CD4-positive, alpha-beta memory T cell (primary cell): ENCODE measurements around the gene LAMC3. TPM values are rescaled to one million over a fixed set of nuclear protein-coding genes. Genes with fewer than 3 reads are reported as not detected.
"Not testable (repeated sequence)": the region's sequence is repeated elsewhere in the genome, so short reads cannot be mapped to it uniquely, and the experiment has no call there.

Experiments used
- CTCF ChIA-PET: fragments of 350-600 bp; sonication (Branson Sonifier 250); formaldehyde crosslinking; loops from one replicate; lab custom pipeline; 2021; ENCODE audit warnings: inconsistent platforms; ENCODE audit not compliant: partially characterized antibody; lab: Charles Lee
- POLR2A ChIA-PET: fragments of 350-600 bp; sonication (Branson Sonifier 250); formaldehyde crosslinking; loops from one replicate; lab custom pipeline; 2021; ENCODE audit not compliant: partially characterized antibody; lab: Charles Lee
- DNase-seq, 5 donors: peaks; one replicate each; pipeline versions ENCODE4 v3.0.0 to v3.0.0-alpha.2; 2020 to 2022; ENCODE audit warnings: mixed read lengths in 1 of 5
- H3K27ac ChIP-seq: one replicate; pipeline ENCODE4 v1.7.0; 2013; ENCODE audit warnings: low read depth, low read length
- H3K27me3 ChIP-seq: 2 replicates; pipeline ENCODE4 v1.7.0; 2013; ENCODE audit warnings: mild to moderate bottlenecking, low read length, moderate library complexity; ENCODE audit not compliant: insufficient read depth
- H3K36me3 ChIP-seq: 2 replicates; pipeline ENCODE4 v1.7.0; 2013; ENCODE audit warnings: mild to moderate bottlenecking, low read length, moderate library complexity; ENCODE audit not compliant: insufficient read depth
- H3K4me1 ChIP-seq: 2 replicates; pipeline ENCODE4 v1.7.0; 2013; ENCODE audit warnings: mild to moderate bottlenecking, low read length, moderate library complexity; ENCODE audit not compliant: insufficient read depth
- H3K4me3 ChIP-seq, 2 donors: one replicate each; pipeline ENCODE4 v1.7.0; 2013; ENCODE audit warnings: low read length in 2 of 2, mild to moderate bottlenecking in 1 of 2
- H3K9me3 ChIP-seq, 2 donors: one replicate each; pipeline ENCODE4 v1.7.0; 2013; ENCODE audit warnings: low read length in 2 of 2, control low read depth in 1 of 2; ENCODE audit not compliant: control insufficient read depth in 1 of 2
- H3K27ac Mint-ChIP-seq, 7 donors: one replicate each; pipeline ENCODE4 v1.8.0; 2020 to 2021; ENCODE audit warnings: mixed read lengths in 7 of 7, mild to moderate bottlenecking in 6 of 7, inconsistent platforms in 3 of 7, moderate library complexity in 3 of 7
- H3K27me3 Mint-ChIP-seq, 2 donors: one replicate each; pipeline ENCODE4 v1.8.0; 2020 to 2021; ENCODE audit warnings: mixed read lengths in 2 of 2
- H3K36me3 Mint-ChIP-seq, 2 donors: one replicate each; pipeline ENCODE4 v1.8.0; 2020 to 2021; ENCODE audit warnings: mixed read lengths in 2 of 2, inconsistent platforms in 1 of 2, mild to moderate bottlenecking in 1 of 2
- H3K4me1 Mint-ChIP-seq, 4 donors: one replicate each; pipeline ENCODE4 v1.8.0; 2020 to 2021; ENCODE audit warnings: mixed read lengths in 4 of 4, mild to moderate bottlenecking in 1 of 4
- H3K4me3 Mint-ChIP-seq, 8 donors: one replicate each; pipeline ENCODE4 v1.8.0; 2020 to 2021; ENCODE audit warnings: mixed read lengths in 8 of 8, mild to moderate bottlenecking in 7 of 8, moderate library complexity in 6 of 8, inconsistent platforms in 3 of 8
- H3K9me3 Mint-ChIP-seq, 8 donors: one replicate each; pipeline ENCODE4 v1.8.0; 2020 to 2021; ENCODE audit warnings: mixed read lengths in 8 of 8, mild to moderate bottlenecking in 5 of 8, inconsistent platforms in 3 of 8, moderate library complexity in 1 of 8
- intact Hi-C: fragments of 100-400 bp; cut with micrococcal nuclease; formaldehyde crosslinking; loops from one replicate; pipeline ENCODE4 v1.15.1; 2023
- polyA plus RNA-seq, 2 donors: library from polyadenylated mRNA; unstranded; fragments of 300-500 nt; fragmentation: Illumina TruSeq; gene quantifications; one replicate each; pipeline ENCODE4 v1.2.3, GENCODE V29; 2021
- total RNA-seq, 2 experiments: library from RNA; stranded (reverse); gene quantifications; one replicate each; pipeline ENCODE4 v1.2.3, GENCODE V29; 2021

Gene LAMC3
- total and polyA plus RNA-seq, 4 experiments from 2014 or later: 0.32 to 0.61 TPM; not detected in 2

DNA sequence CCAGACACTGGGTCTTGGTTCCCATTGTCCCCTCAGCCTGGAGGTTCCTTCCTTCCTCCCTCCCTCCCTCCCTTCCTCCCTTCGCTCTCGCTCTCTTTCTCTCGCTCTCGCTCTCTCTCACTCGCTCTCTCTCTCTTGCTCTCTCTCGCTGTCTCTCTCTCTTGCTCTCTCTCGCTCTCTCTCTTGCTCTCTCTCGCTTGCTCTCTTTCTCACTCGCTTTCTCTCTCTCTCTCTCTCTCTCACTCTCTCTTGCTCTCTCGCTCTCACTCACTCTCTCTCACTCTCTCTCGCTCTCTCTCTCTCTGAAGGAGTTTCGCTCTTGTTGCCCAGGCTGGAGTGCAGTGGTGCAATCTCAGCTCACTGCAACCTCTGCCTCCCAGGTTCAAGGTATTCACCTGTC lies 23.4 kb downstream of the LAMC3 start:
- Mint-ChIP-seq H3K27me3 (peaks cover 2 to 12% of the 10 kb centered on the region in 2 donors), H3K27ac (no peak overlapping the region), H3K4me3 (no peak overlapping the region), H3K4me1 (no peaks in the 10 kb centered on the region), H3K9me3 (no peaks in the 10 kb centered on the region), H3K36me3 (no peaks in the 10 kb centered on the region)
- intact Hi-C loops: no loop called here
- DNase-seq: no peak
- ChIA-PET POLR2A (no interaction called here), CTCF (no interaction called here)
- H3K27me3 ChIP-seq: peaks cover 4% of the 10 kb centered on the region
- H3K4me3 ChIP-seq: no peak overlapping the region
- H3K27ac ChIP-seq: no peak overlapping the region
- H3K4me1 ChIP-seq: no peaks in the 10 kb centered on the region
- H3K9me3 ChIP-seq: no peaks in the 10 kb centered on the region
- H3K36me3 ChIP-seq: no peaks in the 10 kb centered on the region

DNA sequence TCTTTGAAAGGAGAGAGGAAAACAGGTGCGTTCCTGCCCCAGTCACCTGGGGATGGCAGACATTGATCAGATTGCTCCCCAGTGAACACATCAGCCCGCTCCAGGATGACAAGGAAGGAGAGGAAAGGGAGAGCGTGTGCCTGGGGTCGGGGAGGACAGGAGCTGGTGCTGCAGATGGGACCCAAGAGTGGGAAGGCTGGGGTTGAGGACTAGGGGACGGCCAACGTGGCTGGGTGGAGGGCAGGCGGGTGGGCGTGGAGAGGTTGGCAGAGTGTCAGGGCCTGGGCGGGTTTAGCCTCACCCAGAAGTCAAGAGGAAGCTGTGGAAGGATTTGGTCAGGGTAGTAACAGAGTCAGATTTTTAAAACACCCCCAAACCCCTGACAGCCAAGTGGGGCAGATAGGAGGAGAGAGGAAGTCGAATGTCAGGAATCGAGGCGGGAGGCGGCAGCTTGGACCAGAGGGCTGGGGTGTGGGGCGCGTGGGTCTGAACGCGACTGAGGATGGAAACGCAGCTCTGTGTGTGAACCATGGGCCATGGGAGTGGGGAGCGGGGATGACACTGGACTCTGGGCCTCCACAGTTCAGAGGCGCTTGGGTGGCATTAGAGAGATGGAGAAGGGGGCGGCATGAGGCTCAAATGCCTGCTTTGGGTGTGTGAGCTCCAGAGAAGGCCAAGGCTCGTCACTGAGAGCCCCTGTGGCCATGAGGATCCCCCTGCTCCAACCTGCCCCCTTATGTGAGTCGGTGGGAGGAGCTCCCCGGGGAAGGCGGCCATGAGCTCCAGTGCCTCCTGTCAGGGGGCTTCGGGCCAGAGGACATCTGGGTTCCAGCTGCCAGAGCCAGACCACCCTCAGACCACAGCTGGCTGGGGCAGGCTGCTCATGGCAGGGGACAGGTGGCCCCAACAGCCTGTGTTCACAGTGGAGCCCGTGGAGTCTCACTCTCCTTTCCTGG lies 24.6 kb downstream of the LAMC3 start:
- Histone ChIP-seq H3K36me3 (no peaks in the 10 kb centered on the region), H3K4me3 (no peak overlapping the region), H3K9me3 (no peaks in the 10 kb centered on the region), H3K4me1 (no peaks in the 10 kb centered on the region), H3K27me3 (peaks cover 10% of the 10 kb centered on the region), H3K27ac (no peak overlapping the region)
- intact Hi-C loops: no loop called here
- Mint-ChIP-seq H3K9me3 (no peaks in the 10 kb centered on the region), H3K4me3 (no peak overlapping the region), H3K27ac (no peak overlapping the region), H3K27me3 (peaks cover 9 to 16% of the 10 kb centered on the region in 2 donors), H3K36me3 (no peaks in the 10 kb centered on the region), H3K4me1 (no peaks in the 10 kb centered on the region)
- no peak for DNase-seq
- CTCF ChIA-PET: interaction anchor here (2.7 kb wide), 1 partner anchor 13 kb away, joined by 13 read pairs; no protein-coding TSS in a partner anchor
- POLR2A ChIA-PET: no interaction called here

DNA sequence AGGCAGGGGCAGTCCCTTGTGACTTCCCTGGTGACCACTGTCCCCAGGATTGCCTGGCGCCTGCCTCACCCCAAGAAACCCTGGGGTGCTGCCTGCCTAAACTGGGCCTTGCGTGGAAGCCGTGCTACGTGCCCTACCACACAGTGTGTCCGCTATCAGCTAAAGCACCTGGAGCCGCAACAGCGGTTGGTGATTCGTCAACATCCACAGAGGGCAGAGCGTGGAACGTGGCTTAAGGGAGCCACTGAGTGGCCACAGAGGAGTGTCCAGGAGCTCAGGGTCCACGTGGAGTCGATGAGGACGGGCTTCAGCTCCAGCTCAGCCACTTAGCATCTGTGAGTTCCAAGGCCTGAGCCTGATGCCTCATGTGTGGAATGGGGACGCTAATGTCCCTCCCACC lies 25.3 kb downstream of the LAMC3 start:
- no peaks in the 10 kb centered on the region for H3K4me1 Mint-ChIP-seq
- no peak overlapping the region for H3K27ac ChIP-seq
- no peaks in the 10 kb centered on the region for H3K36me3 ChIP-seq
- no peak overlapping the region for H3K27ac Mint-ChIP-seq
- intact Hi-C loops: no loop called here
- no peaks in the 10 kb centered on the region for H3K9me3 Mint-ChIP-seq
- no peak overlapping the region for H3K4me3 Mint-ChIP-seq
- no peak overlapping the region for H3K4me3 ChIP-seq
- POLR2A ChIA-PET: no interaction called here
- DNase-seq: no peak
- H3K36me3 Mint-ChIP-seq: no peaks in the 10 kb centered on the region
- CTCF ChIA-PET: interaction anchor here (2.7 kb wide), 1 partner anchor 12 kb away, joined by 13 read pairs; no protein-coding TSS in a partner anchor
- peaks cover 13 to 18% of the 10 kb centered on the region in 2 donors for H3K27me3 Mint-ChIP-seq
- H3K27me3 ChIP-seq: peaks cover 10% of the 10 kb centered on the region
- H3K9me3 ChIP-seq: no peaks in the 10 kb centered on the region
- H3K4me1 ChIP-seq: no peaks in the 10 kb centered on the region

DNA sequence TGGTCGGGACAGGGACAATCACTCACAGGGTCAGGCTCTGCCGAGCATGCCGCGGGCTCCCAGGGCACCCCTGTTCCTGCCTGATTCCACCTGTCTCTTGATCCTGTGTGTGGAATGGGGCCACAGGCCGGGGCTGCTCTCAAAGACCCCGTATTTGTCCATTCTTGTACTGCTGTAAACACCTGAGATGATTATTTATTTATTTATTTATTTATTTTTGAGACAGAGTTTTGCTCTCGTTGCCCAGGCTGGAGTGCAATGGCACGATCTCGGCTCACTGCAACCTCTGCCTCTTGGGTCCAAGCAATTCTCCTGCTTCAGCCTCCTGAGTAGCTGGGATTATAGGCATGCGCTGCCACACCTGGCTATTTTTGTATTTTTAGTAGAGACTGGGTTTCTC lies 25.8 kb downstream of the LAMC3 start:
- POLR2A ChIA-PET: not testable (repeated sequence)

DNA sequence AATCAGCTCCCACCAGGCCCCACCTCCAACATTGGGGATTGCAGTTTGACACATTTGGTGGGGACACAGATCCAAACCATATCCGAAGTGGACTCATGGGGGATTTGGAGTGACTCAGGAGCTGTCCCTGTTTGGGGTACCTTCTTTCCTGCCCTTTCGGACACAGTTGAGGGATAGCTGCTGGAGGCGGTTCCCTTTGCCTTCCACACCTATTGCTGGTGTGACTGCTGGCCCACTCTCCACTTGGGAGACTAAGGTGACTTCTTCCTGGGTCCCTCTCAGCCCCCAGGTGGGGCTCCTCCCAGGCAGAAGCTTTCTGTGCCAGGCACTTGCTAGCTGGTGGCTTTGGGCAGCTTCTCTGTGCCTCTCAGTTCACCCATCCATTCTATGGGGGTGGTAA lies 26.6 kb downstream of the LAMC3 start:
- Mint-ChIP-seq H3K9me3 (no peaks in the 10 kb centered on the region), H3K4me3 (no peak overlapping the region), H3K4me1 (no peaks in the 10 kb centered on the region), H3K27ac (no peak overlapping the region), H3K36me3 (no peaks in the 10 kb centered on the region), H3K27me3 (peaks cover 13 to 18% of the 10 kb centered on the region in 2 donors)
- Histone ChIP-seq H3K9me3 (no peaks in the 10 kb centered on the region), H3K36me3 (no peaks in the 10 kb centered on the region), H3K27ac (no peak overlapping the region), H3K4me1 (no peaks in the 10 kb centered on the region), H3K27me3 (peaks cover 6% of the 10 kb centered on the region), H3K4me3 (no peak overlapping the region)
- intact Hi-C loops: no loop called here
- CTCF ChIA-PET: interaction anchor here (1.1 to 2.7 kb wide), 2 partner anchors 10 to 11 kb away, joined by 3 to 13 read pairs; no protein-coding TSS in a partner anchor
- no peak for DNase-seq
- POLR2A ChIA-PET: no interaction called here

More for the DNA sequence above, 25.8 kb downstream of the LAMC3 start:
- H3K27ac Mint-ChIP-seq, H3K36me3 ChIP-seq, H3K4me1 Mint-ChIP-seq, H3K27ac ChIP-seq, H3K4me3 ChIP-seq, H3K27me3 ChIP-seq, H3K36me3 Mint-ChIP-seq, DNase-seq, H3K9me3 ChIP-seq, H3K4me3 Mint-ChIP-seq, intact Hi-C loops, H3K4me1 ChIP-seq, H3K9me3 Mint-ChIP-seq: not testable (repeated sequence)
- H3K27me3 Mint-ChIP-seq: peaks cover 13 to 18% of the 10 kb centered on the region in 2 donors
- CTCF ChIA-PET: interaction anchor here (1.1 to 2.7 kb wide), 2 partner anchors 11 to 12 kb away, joined by 3 to 13 read pairs; no protein-coding TSS in a partner anchor

DNA sequence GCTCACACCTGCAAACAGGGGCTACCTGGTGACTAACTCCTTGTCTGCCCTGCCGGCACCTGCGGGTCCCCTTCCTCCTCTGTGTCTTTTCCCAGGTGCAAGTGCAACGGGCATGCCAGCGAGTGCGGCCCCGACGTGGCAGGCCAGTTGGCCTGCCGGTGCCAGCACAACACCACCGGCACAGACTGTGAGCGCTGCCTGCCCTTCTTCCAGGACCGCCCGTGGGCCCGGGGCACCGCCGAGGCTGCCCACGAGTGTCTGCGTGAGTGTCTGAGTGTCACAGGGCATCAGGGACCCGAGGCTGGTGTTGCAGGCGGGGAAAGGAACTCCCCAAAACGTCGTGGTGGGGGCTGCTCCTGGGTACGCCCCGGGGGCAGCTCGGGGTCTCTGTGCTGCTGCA lies 27.1 kb downstream of the LAMC3 start:
- Mint-ChIP-seq H3K4me3 (no peak overlapping the region), H3K36me3 (no peaks in the 10 kb centered on the region), H3K4me1 (no peaks in the 10 kb centered on the region), H3K27ac (no peak overlapping the region), H3K9me3 (no peaks in the 10 kb centered on the region), H3K27me3 (peaks cover 13 to 20% of the 10 kb centered on the region in 2 donors)
- Histone ChIP-seq H3K9me3 (no peaks in the 10 kb centered on the region), H3K27me3 (peaks cover 6% of the 10 kb centered on the region), H3K36me3 (no peaks in the 10 kb centered on the region), H3K4me1 (no peaks in the 10 kb centered on the region), H3K27ac (no peak overlapping the region), H3K4me3 (no peak overlapping the region)
- POLR2A ChIA-PET: no interaction called here
- CTCF ChIA-PET: interaction anchor here (2.7 kb wide), 1 partner anchor 11 kb away, joined by 13 read pairs; no protein-coding TSS in a partner anchor
- intact Hi-C loops: no loop called here
- DNase-seq: no peak

DNA sequence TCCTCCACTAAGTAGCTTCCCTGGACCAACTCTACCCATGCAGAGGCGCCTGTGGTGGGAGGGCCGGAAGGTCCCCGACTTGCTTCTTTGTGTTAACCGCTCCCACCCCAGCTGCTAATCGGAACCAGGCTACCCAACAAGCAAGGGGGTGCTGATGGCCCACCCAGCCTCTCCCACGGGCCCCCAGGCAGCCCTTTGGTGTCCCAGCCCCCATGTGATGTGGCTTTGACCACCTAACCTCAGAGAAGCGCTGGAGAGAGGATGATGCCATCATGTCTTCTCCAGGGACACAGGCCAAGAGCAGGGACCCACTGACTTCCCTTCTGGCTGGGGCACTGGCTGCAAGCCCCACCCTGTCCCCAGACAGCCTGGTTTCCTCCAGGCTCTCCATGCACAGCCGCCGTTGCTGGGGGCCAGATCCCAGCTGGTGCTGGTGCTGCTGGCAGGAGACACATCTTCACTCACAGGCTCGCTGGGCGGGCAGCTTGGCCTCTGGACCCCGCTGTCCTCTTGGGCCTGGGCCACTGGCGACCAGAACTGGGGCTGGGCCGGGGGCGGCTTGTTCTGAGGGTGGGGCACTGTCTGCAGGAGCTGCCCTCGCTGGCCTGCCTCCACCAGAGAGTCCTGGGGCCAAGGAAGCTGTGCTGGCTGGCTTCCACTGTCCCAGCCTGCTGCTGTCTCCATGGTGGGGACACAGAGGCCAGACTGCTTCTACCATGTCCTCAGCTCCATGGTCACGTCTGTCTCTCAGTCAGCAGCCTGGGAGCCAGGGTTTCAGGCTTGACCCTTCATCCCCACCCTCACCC lies 27.8 kb downstream of the LAMC3 start:
- Histone ChIP-seq H3K27me3 (peaks cover 6% of the 10 kb centered on the region), H3K9me3 (no peaks in the 10 kb centered on the region), H3K36me3 (no peaks in the 10 kb centered on the region), H3K27ac (no peak overlapping the region), H3K4me3 (no peak overlapping the region), H3K4me1 (no peaks in the 10 kb centered on the region)
- intact Hi-C loops: no loop called here
- Mint-ChIP-seq H3K4me3 (no peak overlapping the region), H3K4me1 (no peaks in the 10 kb centered on the region), H3K36me3 (no peaks in the 10 kb centered on the region), H3K27me3 (peaks cover 13 to 20% of the 10 kb centered on the region in 2 donors), H3K9me3 (no peaks in the 10 kb centered on the region), H3K27ac (no peak overlapping the region)
- POLR2A ChIA-PET: no interaction called here
- DNase-seq: no peak
- CTCF ChIA-PET: interaction anchor here (1.4 to 2.7 kb wide), 2 partner anchors 9 to 10 kb away, joined by 6 to 13 read pairs; no protein-coding TSS in a partner anchor
